Trophoblast cell (in vitro differentiated cells and primary cell): ENCODE results near the gene BCAS4.
A peak's percentile ranks its signal among the peaks of the same experiment; 100 is the strongest.

Experiments
- DNase-seq, 2 donors: peaks; one replicate each; pipeline ENCODE4 v3.0.0-alpha.2; 2016
- H2AFZ ChIP-seq: 2 replicates; pipeline ENCODE4 v1.6.1; 2013; ENCODE audit warnings: low read length, moderate library complexity, mild to moderate bottlenecking; ENCODE audit not compliant: insufficient read depth, poor library complexity
- H2AK5ac ChIP-seq: 2 replicates; pipeline ENCODE4 v1.6.1; 2013; ENCODE audit warnings: mild to moderate bottlenecking, low read length
- H2BK120ac ChIP-seq: 2 replicates; pipeline ENCODE4 v1.6.1; 2013; ENCODE audit warnings: low read length, mild to moderate bottlenecking, moderate library complexity; ENCODE audit not compliant: insufficient read depth, poor library complexity
- H2BK12ac ChIP-seq: 2 replicates; pipeline ENCODE4 v1.6.1; 2013; ENCODE audit warnings: mild to moderate bottlenecking, low read length, moderate library complexity
- H2BK5ac ChIP-seq: 2 replicates; pipeline ENCODE4 v1.6.1; 2013; ENCODE audit warnings: low read length, low read depth, moderate library complexity, mild to moderate bottlenecking; ENCODE audit not compliant: poor library complexity
- H3K14ac ChIP-seq: 2 replicates; pipeline ENCODE4 v1.6.1; 2013; ENCODE audit warnings: mild to moderate bottlenecking, low read length
- H3K18ac ChIP-seq: 2 replicates; pipeline ENCODE4 v1.6.1; 2013; ENCODE audit warnings: mild to moderate bottlenecking, low read length
- H3K23ac ChIP-seq: 2 replicates; pipeline ENCODE4 v1.6.1; 2013; ENCODE audit warnings: low read length
- H3K27ac ChIP-seq: 2 replicates; pipeline ENCODE4 v1.5.1; 2013; ENCODE audit warnings: low read depth, mild to moderate bottlenecking, inconsistent platforms, low read length, moderate library complexity
- H3K27me3 ChIP-seq: 2 replicates; pipeline ENCODE4 v1.6.1; 2013; ENCODE audit warnings: inconsistent platforms, mild to moderate bottlenecking, low read length, moderate library complexity; ENCODE audit not compliant: insufficient read depth
- H3K36me3 ChIP-seq, 2 experiments: 1 replicate in 1 of 2; 2 replicates in 1 of 2; pipeline ENCODE4 v1.6.1; 2013; ENCODE audit warnings: low read length in 2 of 2, mild to moderate bottlenecking in 2 of 2, moderate library complexity in 1 of 2; ENCODE audit not compliant: insufficient read depth in 2 of 2, control insufficient read depth in 1 of 2
- H3K4ac ChIP-seq: 2 replicates; pipeline ENCODE4 v1.6.1; 2013; ENCODE audit warnings: low read depth, mild to moderate bottlenecking, low read length, moderate library complexity
- H3K4me1 ChIP-seq, 2 experiments: 1 replicate in 1 of 2; 2 replicates in 1 of 2; pipeline ENCODE4 v1.6.1; 2013; ENCODE audit warnings: low read length in 2 of 2, mild to moderate bottlenecking in 2 of 2, moderate library complexity in 1 of 2; ENCODE audit not compliant: insufficient read depth in 2 of 2, control insufficient read depth in 1 of 2
- H3K4me2 ChIP-seq: 2 replicates; pipeline ENCODE4 v1.6.1; 2013; ENCODE audit warnings: inconsistent platforms, mild to moderate bottlenecking, low read length, moderate library complexity
- H3K4me3 ChIP-seq: 2 replicates; pipeline ENCODE4 v1.5.1; 2013; ENCODE audit warnings: mild to moderate bottlenecking, low read depth, low read length, inconsistent platforms
- H3K79me1 ChIP-seq: one replicate; pipeline ENCODE4 v1.6.1; 2013; ENCODE audit warnings: low read length
- H3K79me2 ChIP-seq: 2 replicates; pipeline ENCODE4 v1.6.1; 2013; ENCODE audit warnings: low read length, mild to moderate bottlenecking; ENCODE audit not compliant: control insufficient read depth, insufficient read depth, poor library complexity
- H3K9ac ChIP-seq: 2 replicates; pipeline ENCODE4 v1.6.1; 2013; ENCODE audit warnings: mild to moderate bottlenecking, low read length
- H3K9me3 ChIP-seq: 2 replicates; pipeline ENCODE4 v1.6.1; 2013; ENCODE audit warnings: low read depth, mild to moderate bottlenecking, control low read depth, inconsistent platforms, low read length; ENCODE audit not compliant: insufficient read depth
- H4K12ac ChIP-seq: 2 replicates; pipeline ENCODE4 v1.6.1; 2013; ENCODE audit warnings: low read depth, mild to moderate bottlenecking, low read length, moderate library complexity
- H4K8ac ChIP-seq: 2 replicates; pipeline ENCODE4 v1.6.1; 2013; ENCODE audit warnings: low read depth, mild to moderate bottlenecking, low read length, moderate library complexity
- H4K91ac ChIP-seq: one replicate; pipeline ENCODE4 v1.6.1; 2013; ENCODE audit warnings: low read depth, mild to moderate bottlenecking, low read length, moderate library complexity
- WGBS: extraction: QIAGEN DNeasy Blood & Tissue Kit; methylation state at CpG from one replicate; pipeline ENCODE4 v1.1.7; 2013; ENCODE audit warnings: missing lambda C conversion rate; ENCODE audit not compliant: insufficient read length, insufficient coverage; ENCODE audit errors: extremely low coverage; 5-methylcytosine and 5-hydroxymethylcytosine counted together

Gene BCAS4

GRCh38 chr20:50870561-50871161, 75.8 kb downstream of the BCAS4 start:
- peak overlapping the region; percentile 63 for H2AFZ ChIP-seq
- H2AK5ac ChIP-seq = peak overlapping the region; percentile 74
- peak overlapping the region; percentile 87 for H4K8ac ChIP-seq
- DNase-seq = no peak
- peak overlapping the region; percentile 83 for H3K18ac ChIP-seq
- peak overlapping the region; percentile 95 for H2BK5ac ChIP-seq
- peak overlapping the region; percentile 96 for H2BK120ac ChIP-seq
- H3K79me1 ChIP-seq = peaks cover 16% of the 10 kb centered on the region
- H3K79me2 ChIP-seq = peaks cover 4% of the 10 kb centered on the region
- H3K9me3 ChIP-seq = peaks cover 2% of the 10 kb centered on the region
- peak overlapping the region; percentile 88 for H2BK12ac ChIP-seq
- no CpG with 5 or more reads among the region's 19 CpGs for whole genome bisulfite sequencing
- H4K12ac ChIP-seq = peak overlapping the region; percentile 73
- H3K4me2 ChIP-seq = peak overlapping the region; percentile 57
- H3K4ac ChIP-seq = no peak overlapping the region
- peak overlapping the region; percentile 96 for H3K27ac ChIP-seq
- H3K4me1 ChIP-seq = peaks cover 22 to 39% of the 10 kb centered on the region in 2 experiments
- no peak overlapping the region for H3K23ac ChIP-seq
- no peak overlapping the region for H3K4me3 ChIP-seq
- no peaks in the 10 kb centered on the region for H3K36me3 ChIP-seq
- no peaks in the 10 kb centered on the region for H3K27me3 ChIP-seq
- no peak overlapping the region for H3K9ac ChIP-seq
- H3K14ac ChIP-seq = peak overlapping the region; percentile 79
- H4K91ac ChIP-seq = peak overlapping the region; percentile 91

GRCh38 chr20:50872560-50873425, 77.9 kb downstream of the BCAS4 start:
- H2AFZ ChIP-seq = no peak overlapping the region
- H2BK120ac ChIP-seq = peak overlapping the region; percentile 27
- no peak overlapping the region for H2BK5ac ChIP-seq
- H4K91ac ChIP-seq = peak overlapping the region; percentile 48
- H4K12ac ChIP-seq = no peak overlapping the region
- no peak overlapping the region for H3K4me3 ChIP-seq
- H3K27ac ChIP-seq = no peak overlapping the region
- H3K9me3 ChIP-seq = peaks cover 2% of the 10 kb centered on the region
- no peak for DNase-seq
- H2BK12ac ChIP-seq = peak overlapping the region; percentile 32
- H3K79me2 ChIP-seq = peaks cover 4% of the 10 kb centered on the region
- no peak overlapping the region for H3K9ac ChIP-seq
- no CpG with 5 or more reads among the region's 16 CpGs for WGBS
- peak overlapping the region; percentile 49 for H2AK5ac ChIP-seq
- H3K27me3 ChIP-seq = no peaks in the 10 kb centered on the region
- no peak overlapping the region for H3K23ac ChIP-seq
- H3K4ac ChIP-seq = no peak overlapping the region
- no peak overlapping the region for H3K18ac ChIP-seq
- H3K14ac ChIP-seq = no peak overlapping the region
- H4K8ac ChIP-seq = no peak overlapping the region
- H3K79me1 ChIP-seq = peaks cover 16% of the 10 kb centered on the region
- H3K4me1 ChIP-seq = peaks cover 22 to 38% of the 10 kb centered on the region in 2 experiments
- no peaks in the 10 kb centered on the region for H3K36me3 ChIP-seq
- H3K4me2 ChIP-seq = no peak overlapping the region

GRCh38 chr20:50873585-50873984, 78.7 kb downstream of the BCAS4 start:
- WGBS = no CpG with 5 or more reads among the region's 10 CpGs
- no peak overlapping the region for H2AK5ac ChIP-seq

GRCh38 chr20:50874111-50874757, 79.4 kb downstream of the BCAS4 start:
- peaks cover 4% of the 10 kb centered on the region for H3K79me2 ChIP-seq
- H4K8ac ChIP-seq = no peak overlapping the region
- WGBS = no CpG with 5 or more reads among the region's 10 CpGs

More at GRCh38 chr20:50873585-50873984, 78.7 kb downstream of the BCAS4 start:
- no peak overlapping the region for H4K8ac ChIP-seq
- H3K18ac ChIP-seq = peak overlapping the region; percentile 6
- no peaks in the 10 kb centered on the region for H3K27me3 ChIP-seq
- peaks cover 4% of the 10 kb centered on the region for H3K79me2 ChIP-seq
- peaks cover 16% of the 10 kb centered on the region for H3K79me1 ChIP-seq
- no peak overlapping the region for H2AFZ ChIP-seq
- peak overlapping the region; percentile 5 for H4K91ac ChIP-seq
- peaks cover 22 to 35% of the 10 kb centered on the region in 2 experiments for H3K4me1 ChIP-seq
- no peak for DNase-seq
- no peak overlapping the region for H3K4me2 ChIP-seq
- no peak overlapping the region for H2BK5ac ChIP-seq
- H2BK12ac ChIP-seq = peak overlapping the region; percentile 1
- no peak overlapping the region for H3K4ac ChIP-seq
- no peak overlapping the region for H3K4me3 ChIP-seq
- H4K12ac ChIP-seq = no peak overlapping the region
- peaks cover 2% of the 10 kb centered on the region for H3K9me3 ChIP-seq
- no peak overlapping the region for H3K23ac ChIP-seq
- H3K27ac ChIP-seq = no peak overlapping the region
- H3K14ac ChIP-seq = no peak overlapping the region
- H2BK120ac ChIP-seq = no peak overlapping the region
- no peak overlapping the region for H3K9ac ChIP-seq
- no peaks in the 10 kb centered on the region for H3K36me3 ChIP-seq

More at GRCh38 chr20:50874111-50874757, 79.4 kb downstream of the BCAS4 start:
- no peak for DNase-seq
- H3K4me1 ChIP-seq = peaks cover 22 to 34% of the 10 kb centered on the region in 2 experiments
- no peak overlapping the region for H2BK5ac ChIP-seq
- no peak overlapping the region for H3K27ac ChIP-seq
- no peak overlapping the region for H3K4ac ChIP-seq
- H2BK12ac ChIP-seq = no peak overlapping the region
- no peak overlapping the region for H2BK120ac ChIP-seq
- H3K9ac ChIP-seq = no peak overlapping the region
- H3K4me3 ChIP-seq = no peak overlapping the region
- H3K36me3 ChIP-seq = no peaks in the 10 kb centered on the region
- no peak overlapping the region for H3K14ac ChIP-seq
- no peak overlapping the region for H2AK5ac ChIP-seq
- peaks cover 16% of the 10 kb centered on the region for H3K79me1 ChIP-seq
- no peak overlapping the region for H2AFZ ChIP-seq
- no peak overlapping the region for H3K18ac ChIP-seq
- H4K91ac ChIP-seq = peak overlapping the region; percentile 5
- H3K4me2 ChIP-seq = no peak overlapping the region
- H3K9me3 ChIP-seq = peaks cover 2% of the 10 kb centered on the region
- no peak overlapping the region for H3K23ac ChIP-seq
- no peaks in the 10 kb centered on the region for H3K27me3 ChIP-seq
- no peak overlapping the region for H4K12ac ChIP-seq
